ENCODE data around the gene RSPH3.
"Not testable (repeated sequence)": the region's sequence is repeated elsewhere in the genome, so short reads cannot be mapped to it uniquely, and the experiment has no call there.

Gene RSPH3

GRCh38 chr6:158977382-158977781 lies 22.6 kb downstream of the RSPH3 start:
- no peak for DNase-seq (ENCODE audit: low read depth in 2 of 2)

DNA sequence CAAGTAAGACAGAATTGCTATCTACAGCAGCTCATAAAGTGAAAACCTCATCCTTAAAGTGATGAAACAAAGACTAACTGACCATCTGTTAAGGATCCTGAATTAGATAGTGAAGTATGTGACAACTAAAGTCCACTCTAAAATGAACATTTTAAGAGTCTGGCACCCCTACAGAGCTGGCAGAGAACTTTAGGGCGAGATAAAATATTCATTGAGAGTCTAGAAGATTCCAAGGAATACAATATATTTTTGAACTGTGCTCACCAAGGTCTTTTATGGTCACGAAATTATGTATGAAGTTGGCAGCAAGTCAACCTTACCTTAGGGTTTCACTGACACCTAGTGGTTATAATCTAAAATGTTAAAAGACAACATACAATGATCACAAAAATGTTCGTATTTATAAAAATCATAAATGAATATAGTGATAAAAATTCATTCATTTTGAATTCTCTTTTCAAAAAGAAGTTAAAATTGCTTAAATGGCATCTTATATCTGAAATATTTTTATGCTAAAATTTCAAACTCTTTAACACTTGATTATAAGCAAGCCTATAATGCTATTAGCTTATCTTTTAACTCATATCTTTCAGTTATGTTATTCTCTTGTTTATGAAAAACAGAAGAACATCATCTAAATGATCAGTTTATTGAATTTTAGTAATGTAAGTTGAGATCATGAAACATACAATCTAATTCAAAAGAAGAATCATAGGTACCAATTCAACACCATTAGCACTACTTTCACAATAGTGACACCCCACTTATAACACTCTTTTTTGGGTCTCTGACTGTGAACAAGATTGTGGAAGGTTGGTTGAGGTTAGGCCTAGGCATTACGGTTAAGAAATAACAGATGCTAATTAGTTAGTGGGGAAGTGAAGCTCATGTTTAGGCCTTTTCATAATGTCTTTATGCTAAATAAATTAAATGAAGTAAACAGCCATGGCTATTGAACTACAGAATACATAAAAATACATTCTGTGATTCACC lies 27.5 kb downstream of the RSPH3 start:
- DNase-seq (ENCODE audit: low read depth in 2 of 2) = no peak

DNA sequence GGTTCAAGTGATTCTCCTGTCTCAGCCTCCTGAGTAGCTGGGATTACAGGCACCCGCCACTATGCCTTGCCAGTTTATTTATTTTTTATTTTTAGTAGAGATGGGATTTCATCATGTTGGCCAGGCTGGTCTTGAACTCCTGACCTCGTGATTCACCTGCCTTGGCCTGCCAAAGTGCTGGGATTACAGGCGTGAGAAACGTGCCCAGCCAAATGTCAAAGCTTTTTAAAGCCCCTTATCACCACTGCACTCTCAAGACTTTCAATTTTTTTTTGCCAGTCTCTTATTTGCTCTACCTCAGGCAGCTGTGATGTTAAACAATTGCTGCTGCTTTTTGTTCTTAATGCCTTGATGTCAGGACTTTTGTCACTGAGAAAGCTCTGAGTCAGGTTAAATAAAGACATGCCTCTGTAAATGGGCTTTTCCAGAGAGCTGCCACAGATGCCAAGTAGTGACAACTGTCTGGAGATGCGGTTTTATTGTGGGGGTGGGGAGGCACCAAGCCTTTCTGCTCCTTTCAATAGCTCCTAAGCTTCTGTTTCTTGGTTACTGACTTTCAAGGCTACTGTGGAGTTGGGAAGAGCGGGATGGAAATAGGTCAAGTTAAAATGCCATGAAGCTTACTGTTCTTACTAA lies 29.2 kb downstream of the RSPH3 start:
- DNase-seq (ENCODE audit: low read depth in 2 of 2) = no peak

DNA sequence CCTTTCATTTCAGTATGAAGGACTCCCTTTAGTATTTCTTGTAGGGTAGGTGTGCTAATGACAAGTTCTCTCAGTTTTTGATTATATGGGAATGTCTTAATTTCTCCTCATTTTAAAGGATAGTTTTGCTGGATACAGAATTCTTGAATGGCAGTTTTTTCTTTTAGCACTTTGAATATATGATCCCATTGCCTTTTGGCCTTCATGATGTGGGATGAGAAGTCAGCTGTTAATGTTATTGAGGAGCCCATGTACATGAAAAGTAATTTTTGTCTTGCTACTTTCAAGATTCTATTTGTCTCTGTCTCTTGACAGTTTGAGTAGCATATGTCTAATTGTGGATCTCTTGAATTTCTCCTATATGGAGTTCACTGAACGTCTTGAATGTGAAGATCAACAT lies 30.9 kb downstream of the RSPH3 start:
- no peak for DNase-seq (ENCODE audit: low read depth in 2 of 2)

- no peak for DNase-seq (ENCODE audit: low read depth in 2 of 2)
Observed at GRCh38 chr6:158963020-158963808, 36.8 kb downstream of the RSPH3 start.

DNA sequence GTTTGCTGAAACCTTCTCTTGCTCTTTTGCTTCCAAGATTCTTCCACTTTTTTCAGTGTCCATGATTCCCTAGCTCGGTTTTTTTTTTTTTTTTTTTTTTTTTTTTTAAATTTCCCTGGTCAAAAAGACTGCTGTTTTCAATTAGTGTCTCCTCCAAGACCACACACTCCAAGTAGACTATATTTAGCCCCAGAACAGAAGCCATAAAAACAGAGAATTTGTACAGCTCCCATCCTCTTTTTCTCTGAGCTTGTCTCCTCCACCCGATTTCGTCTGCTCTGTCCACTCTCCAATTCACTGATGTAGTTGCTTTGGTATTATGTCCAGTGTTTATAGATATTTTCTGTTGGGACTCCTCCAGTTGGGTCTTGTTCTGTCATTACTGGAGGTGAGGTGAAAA lies 37.6 kb downstream of the RSPH3 start:
- DNase-seq (ENCODE audit: low read depth in 2 of 2) = no peak

DNA sequence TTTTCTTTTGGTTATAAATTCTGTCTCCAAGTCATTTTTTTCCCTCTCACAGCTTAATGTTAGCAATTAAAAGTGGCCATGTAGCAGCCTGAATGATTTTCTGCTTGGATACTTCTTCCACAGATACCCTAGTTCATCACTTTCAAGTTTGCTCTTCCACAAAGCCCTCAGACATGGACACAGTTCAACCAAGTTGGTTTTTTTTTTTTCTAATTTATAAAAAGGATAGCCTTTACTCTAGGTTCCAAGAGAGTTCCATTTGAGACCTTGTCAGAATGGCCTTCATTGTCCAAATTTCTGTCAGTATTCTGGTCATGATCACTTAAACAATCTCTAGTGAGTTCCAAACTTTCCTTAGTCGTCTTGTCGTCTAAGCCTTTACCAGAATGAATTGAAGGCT lies 40.0 kb downstream of the RSPH3 start:
- DNase-seq (ENCODE audit: low read depth in 2 of 2) = no peak

DNA sequence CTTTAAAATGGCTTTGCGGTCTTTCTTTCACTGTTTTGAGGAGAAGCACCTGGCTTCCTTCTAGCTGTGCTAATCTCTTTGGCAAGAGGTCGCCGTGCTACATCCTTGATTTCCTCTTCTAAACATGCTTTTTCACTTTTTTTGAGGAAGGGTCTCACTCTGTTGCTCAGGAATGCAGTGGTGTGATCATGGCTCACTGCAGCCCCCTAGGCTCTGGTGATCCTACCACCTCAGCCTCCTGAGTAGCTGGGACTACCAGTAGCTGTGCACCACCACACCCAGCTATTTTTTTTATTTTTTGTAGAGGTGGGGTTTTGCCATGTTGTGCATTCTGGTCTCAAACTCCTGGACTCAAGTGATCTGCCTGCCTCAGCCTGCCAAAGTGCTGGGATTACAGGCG lies 40.5 kb downstream of the RSPH3 start:
- no peak for DNase-seq (ENCODE audit: low read depth in 2 of 2)

DNA sequence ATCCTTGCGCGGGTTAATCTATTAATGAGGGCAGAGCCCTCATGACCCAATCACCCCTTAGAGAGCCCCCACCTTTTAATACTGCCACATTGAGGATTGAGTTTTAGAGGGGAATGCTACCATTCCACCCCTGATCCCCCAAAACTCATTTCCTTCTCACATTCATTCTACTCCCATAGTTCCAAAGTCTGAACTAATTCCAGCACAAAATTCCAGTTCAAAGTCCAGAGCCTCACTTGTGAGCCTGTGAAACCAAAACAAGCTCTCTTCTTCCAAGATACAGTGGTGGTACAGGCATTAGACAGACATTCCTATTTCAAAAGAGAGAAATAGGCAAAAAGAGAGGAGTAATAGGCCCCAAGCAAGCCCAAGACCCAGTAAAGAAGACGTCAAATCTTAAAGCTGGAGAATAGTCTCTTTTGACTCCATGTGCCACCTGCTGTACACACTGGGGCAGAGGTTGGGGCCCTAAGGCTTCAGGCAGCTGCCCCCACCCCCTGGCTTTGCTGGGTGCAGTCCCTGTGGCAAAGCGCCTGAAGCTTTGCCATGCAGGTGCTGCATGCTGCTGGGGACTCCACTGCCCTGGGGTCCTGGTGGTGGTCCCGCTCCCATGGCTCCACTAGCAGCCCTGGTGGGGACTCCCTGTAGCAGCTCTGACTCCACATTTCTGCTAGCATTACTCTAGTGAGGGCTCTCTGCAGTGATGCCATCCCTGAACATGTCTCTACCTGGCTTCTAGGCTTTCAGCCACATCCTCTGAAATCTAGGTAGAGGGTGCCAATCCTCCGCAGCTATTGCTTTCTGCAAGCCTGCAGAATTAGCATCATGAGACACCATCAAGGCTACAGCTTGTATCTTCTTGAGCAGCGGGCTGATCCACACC lies 41.3 kb downstream of the RSPH3 start:
- DNase-seq (ENCODE audit: low read depth in 2 of 2) = no peak

GRCh38 chr6:158955255-158955654 lies 44.7 kb downstream of the RSPH3 start:
- DNase-seq (ENCODE audit: low read depth in 2 of 2) = no peak

GRCh38 chr6:158954753-158955152 lies 45.2 kb downstream of the RSPH3 start:
- no peak for DNase-seq (ENCODE audit: low read depth in 2 of 2)

DNA sequence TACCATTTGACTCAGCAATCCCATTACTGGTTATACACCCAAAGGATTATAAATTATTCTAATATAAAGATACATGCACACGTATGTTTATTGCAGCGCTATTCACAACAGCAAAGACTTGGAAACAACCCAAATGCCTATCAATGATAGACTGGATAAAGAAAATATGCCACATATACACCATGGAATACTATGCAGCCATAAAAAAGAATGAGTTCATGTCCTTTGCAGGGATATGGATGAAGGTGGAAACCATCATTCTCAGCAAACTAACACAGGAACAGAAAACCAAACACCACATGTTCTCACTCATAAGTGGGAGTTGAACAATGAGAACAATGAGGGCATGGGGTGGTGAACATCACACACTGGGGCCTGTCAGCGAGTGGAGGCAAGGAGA lies 48.0 kb downstream of the RSPH3 start:
- not testable (repeated sequence) for DNase-seq (ENCODE audit: low read depth in 2 of 2)

- DNase-seq (ENCODE audit: low read depth in 2 of 2) = not testable (repeated sequence)
Observed at GRCh38 chr6:158951565-158951964, 48.4 kb downstream of the RSPH3 start.

- no peak for DNase-seq (ENCODE audit: low read depth in 2 of 2)
Observed at GRCh38 chr6:158947284-158947683, 52.7 kb downstream of the RSPH3 start.

DNA sequence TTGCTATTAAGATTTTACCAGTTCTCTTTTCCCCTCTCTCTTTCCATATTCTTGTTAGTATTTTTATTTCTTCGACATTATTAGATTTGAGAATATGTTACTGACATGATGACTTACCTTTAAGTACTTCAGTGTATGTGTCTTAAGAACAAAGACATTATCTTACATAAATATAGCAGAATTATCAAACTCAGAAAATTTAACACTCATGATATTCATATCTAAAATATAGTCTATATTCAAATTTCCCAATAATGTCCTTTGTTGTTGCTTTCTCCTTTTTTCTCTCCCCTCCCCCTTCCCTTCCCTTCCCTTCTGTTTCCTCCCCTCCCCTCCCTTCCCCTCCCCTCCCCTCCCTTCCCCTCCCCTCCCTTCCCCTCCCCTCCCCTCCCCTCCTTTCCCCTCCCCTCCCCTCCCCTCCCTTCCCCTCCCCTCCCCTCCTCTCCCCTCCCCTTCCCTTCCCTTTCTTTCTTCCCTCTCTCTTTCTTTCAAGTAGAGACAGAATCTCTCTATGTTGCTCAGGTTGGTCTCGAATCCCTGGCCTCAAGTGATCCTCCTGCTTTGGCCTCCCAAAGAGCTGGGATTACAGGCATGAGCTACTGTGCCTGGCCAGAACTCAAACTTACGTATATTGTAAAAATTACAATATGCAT lies 56.5 kb downstream of the RSPH3 start:
- no peak for DNase-seq (ENCODE audit: low read depth in 2 of 2)

DNA sequence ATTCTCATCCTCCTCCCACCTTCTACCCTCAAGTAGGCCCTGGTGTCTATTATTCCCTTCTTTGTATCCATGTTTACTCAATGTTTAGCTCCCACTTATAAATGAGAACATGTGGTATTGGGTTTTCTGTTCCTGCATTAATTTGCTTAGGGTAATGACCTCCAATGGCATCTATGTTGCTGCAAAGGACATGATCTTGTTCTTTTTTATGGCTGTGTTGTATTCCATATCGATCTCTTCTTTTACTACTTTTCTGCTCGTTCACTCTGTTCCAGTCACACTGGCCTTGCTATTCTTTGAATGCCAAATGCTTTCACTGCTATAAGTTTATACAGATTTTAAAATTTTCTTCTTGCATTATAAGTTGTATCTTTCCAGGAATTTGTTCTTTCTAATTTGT lies 57.7 kb downstream of the RSPH3 start:
- DNase-seq (ENCODE audit: low read depth in 2 of 2) = no peak

- DNase-seq (ENCODE audit: low read depth in 2 of 2) = no peak
Observed at GRCh38 chr6:158941246-158941645, 58.8 kb downstream of the RSPH3 start.

GRCh38 chr6:158939255-158940159 lies 60.5 kb downstream of the RSPH3 start:
- no peak for DNase-seq (ENCODE audit: low read depth in 2 of 2)

- no peak for DNase-seq (ENCODE audit: low read depth in 2 of 2)
Observed at GRCh38 chr6:158938811-158939254, 61.2 kb downstream of the RSPH3 start.

DNA sequence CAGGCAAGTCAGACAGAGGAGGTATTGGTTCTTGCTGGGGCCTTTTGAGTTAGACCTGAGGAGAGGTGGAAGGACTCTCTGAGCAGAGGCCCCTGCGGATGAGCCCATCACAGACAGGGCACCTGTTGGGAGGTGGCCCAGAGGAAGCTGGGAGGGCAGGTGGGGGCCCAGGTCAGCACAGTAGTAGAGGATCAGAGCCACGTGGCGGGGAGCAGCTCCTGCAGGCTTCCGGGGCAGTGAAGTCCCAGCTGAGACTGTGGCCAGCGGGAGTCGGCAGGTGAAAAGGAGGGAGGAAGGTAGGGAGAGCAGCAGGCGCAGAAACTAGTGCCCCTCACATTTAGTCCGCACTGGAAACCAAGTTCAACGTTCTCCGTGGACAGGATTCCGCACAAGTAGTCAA lies 61.8 kb downstream of the RSPH3 start:
- DNase-seq (ENCODE audit: low read depth in 2 of 2) = no peak

All from stimulated activated CD4-positive, alpha-beta T cell treated with anti-CD3 and anti-CD28 coated beads, Interleukin-1b, Interleukin-23, amount 100 ng/mL, for 1 hour (primary cell).